H1 (cell line): ENCODE results near the gene TIFAB. TPM values are rescaled to one million over a fixed set of nuclear protein-coding genes. Genes with fewer than 3 reads are reported as not detected.

Experiments
- CEBPB ChIP-seq: IDR thresholded peaks from 2 replicates; pipeline ENCODE4 v1.6.1; 2012; ENCODE audit warnings: low read depth, low read length
- CREB1 ChIP-seq: IDR thresholded peaks from 2 replicates; pipeline ENCODE4 v1.6.1; 2012; ENCODE audit warnings: inconsistent platforms
- FOSL1 ChIP-seq: IDR thresholded peaks from 2 replicates; pipeline ENCODE4 v1.6.1; 2011; ENCODE audit warnings: mild to moderate bottlenecking, low read depth, low read length, moderate library complexity; ENCODE audit not compliant: insufficient read depth
- KDM4A ChIP-seq: IDR thresholded peaks from one replicate; pipeline ENCODE4 v1.7.1; 2012; ENCODE audit warnings: low read depth, mild to moderate bottlenecking, moderate library complexity, low read length, inconsistent platforms; ENCODE audit not compliant: severe bottlenecking
- MAFK ChIP-seq: IDR thresholded peaks from 2 replicates; pipeline ENCODE4 v1.6.1; 2012; ENCODE audit warnings: low read depth, mild to moderate bottlenecking, improper control_type of control experiment, low read length
- RAD21 ChIP-seq, 2 experiments: IDR thresholded peaks in 1 of 2; conservative IDR thresholded peaks in 1 of 2; 2 replicates each; pipeline ENCODE4 v1.6.1; 2011; ENCODE audit warnings: low read depth in 2 of 2, low read length in 2 of 2, improper control_type of control experiment in 1 of 2, inconsistent platforms in 1 of 2, mild to moderate bottlenecking in 1 of 2, moderate library complexity in 1 of 2
- RXRA ChIP-seq: IDR thresholded peaks from 2 replicates; pipeline ENCODE4 v1.6.1; 2011; ENCODE audit warnings: low read depth, mild to moderate bottlenecking, low read length, moderate library complexity; ENCODE audit not compliant: insufficient read depth
- polyA plus RNA-seq, 7 experiments: library from polyadenylated mRNA; depleted of rRNA in 3 of 7; stranded (reverse) in 5 of 7; unstranded in 2 of 7; fragments of >200 nt in 5 of 7; fragments of 200-250 nt in 2 of 7; gene quantifications; 1 replicate in 5 of 7; 2 replicates in 1 of 7; 4 replicates in 1 of 7; pipeline versions ENCODE4 v1.2.1 to v1.2.3, GENCODE V29; 2011 to 2013; ENCODE audit warnings: missing spikeins in 2 of 7, mixed read lengths in 2 of 7
- total RNA-seq: library from RNA; stranded (reverse); fragmentation: NEBNext Ultra II Directional; extraction: Animal tissue kit (Norgen Biotek cat#: 25700); gene quantifications from 2 replicates; pipeline ENCODE4 v1.2.1, GENCODE V29; 2021

TIFAB gene
- total and polyA plus RNA-seq, 2 of the 8 experiments (the other 6 are each of a cell fraction or from before 2014, with no cell fraction given), result not detected

GRCh38 chr5:135437796-135438560 is 14.2 kb downstream of the TIFAB start (continued):
- TF ChIP-seq RAD21 (IDR thresholded peaks at IDR 0.05 in 1 of 2, conservative IDR thresholded peaks at IDR 0.05 in 1 of 2; ENCODE audit: low read depth in 2 of 2, low read length in 2 of 2), result no peak
- no peak for TF ChIP-seq MAFK
- no peak for TF ChIP-seq KDM4A
- TF ChIP-seq CEBPB, result no peak
- no peak for TF ChIP-seq RXRA
- no peak for TF ChIP-seq FOSL1
- no peak for TF ChIP-seq CREB1
